K562 (cell line): ENCODE measurements around the gene ALKBH3. TPM values are rescaled to one million over a fixed set of nuclear protein-coding genes. Genes with fewer than 3 reads are reported as not detected.

Experiments
- CLOCK ChIP-seq: fragments of 250-450 bp; sonication (Bioruptor Pico); IDR thresholded peaks from 2 replicates; pipeline ENCODE4 v1.4.0; 2020; ENCODE audit warnings: mild to moderate bottlenecking, moderate library complexity, borderline replicate concordance
- ELF1 ChIP-seq: fragments of 200-800 bp; sonication (Bioruptor generic); IDR thresholded peaks from 2 replicates; pipeline ENCODE4 v1.6.1; 2016; ENCODE audit warnings: missing genetic modification characterization, missing compliant biosample characterization
- EP400 ChIP-seq: fragments of 450-650 bp; IDR thresholded peaks from 2 replicates; pipeline ENCODE4 v1.6.1; 2017; ENCODE audit warnings: antibody characterized with exemption, mild to moderate bottlenecking, moderate library complexity
- HMGXB4 ChIP-seq: sonication (generic); formaldehyde crosslinking; IDR thresholded peaks from 2 replicates; pipeline ENCODE4 v1.8.1; 2023; ENCODE audit warnings: mild to moderate bottlenecking, missing genetic modification reagents
- NRF1 ChIP-seq, 2 experiments: fragments of 450-650 bp; IDR thresholded peaks in 1 of 2; conservative IDR thresholded peaks in 1 of 2; 2 replicates each; pipeline ENCODE4 v1.6.1; 2014; ENCODE audit warnings: mild to moderate bottlenecking in 2 of 2
- PCBP2 ChIP-seq: fragments of 200-400 bp; formaldehyde crosslinking; IDR thresholded peaks from 2 replicates; pipeline ENCODE4 v1.6.1; 2018; ENCODE audit warnings: low read length, low read depth, mild to moderate bottlenecking, moderate library complexity; ENCODE audit not compliant: poor library complexity, severe bottlenecking
- PHB ChIP-seq: fragments of 250-450 bp; sonication (Bioruptor Pico); IDR thresholded peaks from 2 replicates; pipeline ENCODE4 v1.5.0; 2021
- SNRNP70 ChIP-seq: fragments of 200-400 bp; formaldehyde crosslinking; optimal IDR thresholded peaks from 2 replicates; pipeline ENCODE3; 2017; ENCODE audit warnings: low read depth, low read length
- SP1 ChIP-seq: sonication (generic); formaldehyde crosslinking; IDR thresholded peaks from 2 replicates; pipeline ENCODE4 v1.8.1; 2022; ENCODE audit warnings: mild to moderate bottlenecking, missing genetic modification reagents
- SRF ChIP-seq, 2 experiments: fragments of 250-450, 450-650 bp in 1 of 2; sonication (Bioruptor Pico) in 1 of 2; sonication (generic) in 1 of 2; formaldehyde crosslinking; IDR thresholded peaks; 2 replicates each; pipeline versions ENCODE4 v1.5.0 to v1.5.1; 2020 to 2022; ENCODE audit warnings: mild to moderate bottlenecking in 1 of 2, missing genetic modification reagents in 1 of 2
- ZKSCAN8 ChIP-seq: fragments of 200-800 bp; sonication (Bioruptor generic); IDR thresholded peaks from 2 replicates; pipeline ENCODE4 v1.6.1; 2016; ENCODE audit warnings: missing genetic modification characterization, missing compliant biosample characterization
- polyA plus RNA-seq, 8 experiments: library from polyadenylated mRNA; depleted of rRNA in 4 of 8; stranded (reverse) in 5 of 8; unstranded in 3 of 8; fragments of >200 nt; fragmentation: Nextera tagmentation in 2 of 8; fragmentation: Illumina TruSeq in 1 of 8; extraction: Ambion mirVana in 2 of 8; extraction: Trizol in 1 of 8; gene quantifications; 2 replicates each; pipeline versions ENCODE4 v1.2.1 to v1.2.3, GENCODE V29; 2011 to 2014; ENCODE audit warnings: inconsistent platforms in 1 of 8, missing spikeins in 1 of 8
- total RNA-seq, 7 experiments: library from RNA; depleted of rRNA in 6 of 7; stranded (reverse); fragments of >200 nt in 6 of 7; fragmentation: Illumina TruSeq in 2 of 7; extraction: Trizol in 2 of 7; gene quantifications; 2 replicates each; pipeline versions ENCODE4 v1.2.1 to v1.2.3, GENCODE V29; 2011 to 2021; ENCODE audit warnings: low replicate concordance in 1 of 7
- TF ChIP-seq, protein P1 (sequence below): sonication (generic); formaldehyde crosslinking; IDR thresholded peaks from 2 replicates; pipeline ENCODE4 v1.8.0; 2023; ENCODE audit warnings: mild to moderate bottlenecking, missing genetic modification reagents
- TF ChIP-seq, protein P2 (sequence below): sonication (generic); formaldehyde crosslinking; IDR thresholded peaks from 2 replicates; pipeline ENCODE4 v1.8.1; 2023; ENCODE audit warnings: mild to moderate bottlenecking, missing genetic modification reagents

ALKBH3 gene
- total and polyA plus RNA-seq, 9 of the 15 experiments (the other 6 are each of a cell fraction or from before 2014, with no cell fraction given), result 16.0 to 49.9 (median 36.5) TPM

GRCh38 chr11:43920598-43921419 is 40.2 kb downstream of the ALKBH3 start (continued):
- TF ChIP-seq CLOCK, result no peak
- TF ChIP-seq, protein P1, sequence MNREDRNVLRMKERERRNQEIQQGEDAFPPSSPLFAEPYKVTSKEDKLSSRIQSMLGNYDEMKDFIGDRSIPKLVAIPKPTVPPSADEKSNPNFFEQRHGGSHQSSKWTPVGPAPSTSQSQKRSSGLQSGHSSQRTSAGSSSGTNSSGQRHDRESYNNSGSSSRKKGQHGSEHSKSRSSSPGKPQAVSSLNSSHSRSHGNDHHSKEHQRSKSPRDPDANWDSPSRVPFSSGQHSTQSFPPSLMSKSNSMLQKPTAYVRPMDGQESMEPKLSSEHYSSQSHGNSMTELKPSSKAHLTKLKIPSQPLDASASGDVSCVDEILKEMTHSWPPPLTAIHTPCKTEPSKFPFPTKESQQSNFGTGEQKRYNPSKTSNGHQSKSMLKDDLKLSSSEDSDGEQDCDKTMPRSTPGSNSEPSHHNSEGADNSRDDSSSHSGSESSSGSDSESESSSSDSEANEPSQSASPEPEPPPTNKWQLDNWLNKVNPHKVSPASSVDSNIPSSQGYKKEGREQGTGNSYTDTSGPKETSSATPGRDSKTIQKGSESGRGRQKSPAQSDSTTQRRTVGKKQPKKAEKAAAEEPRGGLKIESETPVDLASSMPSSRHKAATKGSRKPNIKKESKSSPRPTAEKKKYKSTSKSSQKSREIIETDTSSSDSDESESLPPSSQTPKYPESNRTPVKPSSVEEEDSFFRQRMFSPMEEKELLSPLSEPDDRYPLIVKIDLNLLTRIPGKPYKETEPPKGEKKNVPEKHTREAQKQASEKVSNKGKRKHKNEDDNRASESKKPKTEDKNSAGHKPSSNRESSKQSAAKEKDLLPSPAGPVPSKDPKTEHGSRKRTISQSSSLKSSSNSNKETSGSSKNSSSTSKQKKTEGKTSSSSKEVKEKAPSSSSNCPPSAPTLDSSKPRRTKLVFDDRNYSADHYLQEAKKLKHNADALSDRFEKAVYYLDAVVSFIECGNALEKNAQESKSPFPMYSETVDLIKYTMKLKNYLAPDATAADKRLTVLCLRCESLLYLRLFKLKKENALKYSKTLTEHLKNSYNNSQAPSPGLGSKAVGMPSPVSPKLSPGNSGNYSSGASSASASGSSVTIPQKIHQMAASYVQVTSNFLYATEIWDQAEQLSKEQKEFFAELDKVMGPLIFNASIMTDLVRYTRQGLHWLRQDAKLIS, result no peak
- peak; percentile 56 for TF ChIP-seq SP1
- TF ChIP-seq ZKSCAN8 (CRISPR knock-in tag), result peak; percentile 62; the same call in 1 of the 2 replicates
- TF ChIP-seq, protein P2, sequence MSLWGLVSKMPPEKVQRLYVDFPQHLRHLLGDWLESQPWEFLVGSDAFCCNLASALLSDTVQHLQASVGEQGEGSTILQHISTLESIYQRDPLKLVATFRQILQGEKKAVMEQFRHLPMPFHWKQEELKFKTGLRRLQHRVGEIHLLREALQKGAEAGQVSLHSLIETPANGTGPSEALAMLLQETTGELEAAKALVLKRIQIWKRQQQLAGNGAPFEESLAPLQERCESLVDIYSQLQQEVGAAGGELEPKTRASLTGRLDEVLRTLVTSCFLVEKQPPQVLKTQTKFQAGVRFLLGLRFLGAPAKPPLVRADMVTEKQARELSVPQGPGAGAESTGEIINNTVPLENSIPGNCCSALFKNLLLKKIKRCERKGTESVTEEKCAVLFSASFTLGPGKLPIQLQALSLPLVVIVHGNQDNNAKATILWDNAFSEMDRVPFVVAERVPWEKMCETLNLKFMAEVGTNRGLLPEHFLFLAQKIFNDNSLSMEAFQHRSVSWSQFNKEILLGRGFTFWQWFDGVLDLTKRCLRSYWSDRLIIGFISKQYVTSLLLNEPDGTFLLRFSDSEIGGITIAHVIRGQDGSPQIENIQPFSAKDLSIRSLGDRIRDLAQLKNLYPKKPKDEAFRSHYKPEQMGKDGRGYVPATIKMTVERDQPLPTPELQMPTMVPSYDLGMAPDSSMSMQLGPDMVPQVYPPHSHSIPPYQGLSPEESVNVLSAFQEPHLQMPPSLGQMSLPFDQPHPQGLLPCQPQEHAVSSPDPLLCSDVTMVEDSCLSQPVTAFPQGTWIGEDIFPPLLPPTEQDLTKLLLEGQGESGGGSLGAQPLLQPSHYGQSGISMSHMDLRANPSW (CRISPR knock-in tag), result no peak
- peak; percentile 46 to 60; a peak in 3 of 4 replicates for TF ChIP-seq NRF1 (conservative IDR thresholded peaks at IDR 0.05 in 1 of 2, IDR thresholded peaks at IDR 0.05 in 1 of 2)
- TF ChIP-seq SRF (CRISPR knock-in tag; IDR thresholded peaks at IDR 0.05), result no peak
- no peak for TF ChIP-seq SNRNP70
- TF ChIP-seq EP400, result peak; percentile 89
- 0 out of 2 replicates have a peak, but pooled peaks have one; percentile 6 for TF ChIP-seq ELF1 (tag)
- TF ChIP-seq PCBP2, result no peak
- no peak for TF ChIP-seq PHB (CRISPR knock-in tag)
- no peak for TF ChIP-seq HMGXB4 (CRISPR knock-in tag)
